GM23338 (cell line): ENCODE results near the gene GPX7. TPM values are rescaled to one million over a fixed set of nuclear protein-coding genes. Genes with fewer than 3 reads are reported as not detected.
A peak's percentile ranks its signal among the peaks of the same experiment; 100 is the strongest.

Experiments used
- ATAC-seq: fragments of 200-7000 bp; cut with Tn5 transposase; 3 replicates; pipeline ENCODE4 v1.9.1; 2020
- DNase-seq: peaks from one replicate; pipeline ENCODE4 v3.0.0-alpha.2; 2015; ENCODE audit warnings: low spot score
- H2AFZ ChIP-seq: fragments of 200-600 bp; sonication (generic); 2 replicates; pipeline ENCODE4 v1.8.0; 2016; ENCODE audit warnings: antibody characterized with exemption, mild to moderate bottlenecking, moderate library complexity
- H3F3A ChIP-seq: fragments of 200-600 bp; sonication (generic); replicated peaks from 2 replicates; pipeline ENCODE4 v1.8.0; 2017; ENCODE audit warnings: antibody characterized with exemption, mixed run types, low read depth
- H3K27ac ChIP-seq: fragments of 200-600 bp; sonication (generic); 2 replicates; pipeline ENCODE4 v1.6.1; 2016; ENCODE audit warnings: low read depth
- H3K27me3 ChIP-seq: fragments of 200-600 bp; sonication (generic); 2 replicates; pipeline ENCODE4 v1.8.0; 2016; ENCODE audit warnings: mild to moderate bottlenecking, mixed run types, moderate library complexity; ENCODE audit not compliant: insufficient read depth
- H3K36me3 ChIP-seq: fragments of 200-600 bp; sonication (generic); 2 replicates; pipeline ENCODE4 v1.8.0; 2016; ENCODE audit warnings: mild to moderate bottlenecking; ENCODE audit not compliant: insufficient read depth
- H3K4me1 ChIP-seq: fragments of 200-600 bp; sonication (generic); 2 replicates; pipeline ENCODE4 v1.8.0; 2016; ENCODE audit warnings: mild to moderate bottlenecking, moderate library complexity; ENCODE audit not compliant: insufficient read depth
- H3K4me2 ChIP-seq: fragments of 200-600 bp; sonication (generic); 2 replicates; pipeline ENCODE4 v1.7.1; 2017; ENCODE audit warnings: mixed run types
- H3K4me3 ChIP-seq: fragments of 200-600 bp; sonication (generic); 2 replicates; pipeline ENCODE4 v1.6.1; 2016; ENCODE audit warnings: mixed run types
- H3K79me2 ChIP-seq: fragments of 200-600 bp; sonication (generic); replicated peaks from 2 replicates; pipeline ENCODE4 v1.8.0; 2017; ENCODE audit warnings: mild to moderate bottlenecking; ENCODE audit not compliant: insufficient read depth
- H3K9me2 ChIP-seq: fragments of 200-600 bp; sonication (generic); 2 replicates; pipeline ENCODE4 v1.8.0; 2017; ENCODE audit not compliant: insufficient read depth
- H4K20me1 ChIP-seq: fragments of 200-600 bp; sonication (generic); replicated peaks from 2 replicates; pipeline ENCODE4 v1.8.0; 2017; ENCODE audit warnings: mild to moderate bottlenecking; ENCODE audit not compliant: insufficient read depth
- H3K27ac Mint-ChIP-seq: 2 replicates; pipeline ENCODE4 v1.8.0; 2020; ENCODE audit warnings: inconsistent platforms, mild to moderate bottlenecking, moderate library complexity, mixed read lengths
- H3K27me3 Mint-ChIP-seq: 3 replicates; pipeline ENCODE4 v1.8.0; 2022; ENCODE audit warnings: low read depth, mild to moderate bottlenecking, moderate library complexity, mixed read lengths, inconsistent platforms; ENCODE audit not compliant: insufficient read depth, poor library complexity
- H3K36me3 Mint-ChIP-seq: 3 replicates; pipeline ENCODE4 v1.8.0; 2021; ENCODE audit warnings: low read depth, mild to moderate bottlenecking, inconsistent platforms, moderate library complexity, mixed read lengths
- H3K4me1 Mint-ChIP-seq: 3 replicates; pipeline ENCODE4 v1.8.0; 2020; ENCODE audit warnings: mild to moderate bottlenecking, inconsistent platforms, mixed read lengths
- H3K4me3 Mint-ChIP-seq: 3 replicates; pipeline ENCODE4 v1.8.0; 2021; ENCODE audit warnings: moderate library complexity, mild to moderate bottlenecking, inconsistent platforms, mixed read lengths
- H3K9me3 Mint-ChIP-seq: 3 replicates; pipeline ENCODE4 v1.8.0; 2020; ENCODE audit warnings: moderate library complexity, mild to moderate bottlenecking, inconsistent platforms, mixed read lengths
- CTCF ChIP-seq, 2 experiments: fragments of 200-600 bp in 1 of 2; sonication (generic) in 1 of 2; conservative IDR thresholded peaks; 2 replicates each; pipeline versions ENCODE4 v1.5.1 to v1.6.1; 2016 to 2017; ENCODE audit warnings: antibody characterized with exemption in 2 of 2, low read depth in 2 of 2, mild to moderate bottlenecking in 2 of 2, moderate library complexity in 1 of 2
- EZH2 ChIP-seq: fragments of 200-600 bp; sonication (generic); IDR thresholded peaks from one replicate; pipeline ENCODE4 v1.8.0; 2017; ENCODE audit warnings: antibody characterized with exemption, mild to moderate bottlenecking, low read depth; ENCODE audit not compliant: unreplicated experiment
- EZH2phosphoT487 ChIP-seq: fragments of 200-600 bp; sonication (generic); IDR thresholded peaks from one replicate; pipeline ENCODE4 v1.8.1; 2018; ENCODE audit warnings: antibody characterized with exemption; ENCODE audit not compliant: unreplicated experiment
- JUNB ChIP-seq: IDR thresholded peaks from one replicate; pipeline ENCODE4 v1.6.1; 2016; ENCODE audit warnings: antibody characterized with exemption; ENCODE audit not compliant: unreplicated experiment
- NANOG ChIP-seq: IDR thresholded peaks from 2 replicates; pipeline ENCODE4 v1.6.1; 2016; ENCODE audit warnings: antibody characterized with exemption, borderline replicate concordance
- REST ChIP-seq: IDR thresholded peaks from one replicate; pipeline ENCODE4 v1.6.1; 2018; ENCODE audit warnings: antibody characterized with exemption; ENCODE audit not compliant: unreplicated experiment
- ZNF114 ChIP-seq: fragments of 250-450 bp; sonication (Bioruptor Pico); IDR thresholded peaks from 2 replicates; pipeline ENCODE4 v1.5.0; 2020; ENCODE audit warnings: mild to moderate bottlenecking, moderate library complexity
- ZNF462 ChIP-seq: fragments of 250-450 bp; sonication (Bioruptor Pico); IDR thresholded peaks from 2 replicates; pipeline ENCODE4 v1.5.0; 2020; ENCODE audit warnings: mild to moderate bottlenecking, moderate library complexity
- polyA plus RNA-seq: library from polyadenylated mRNA; unstranded; fragments of >200 nt; fragmentation: Nextera tagmentation; extraction: Ambion mirVana; gene quantifications from 2 replicates; pipeline ENCODE4 v1.2.1, GENCODE V29; 2016
- total RNA-seq: library from RNA; depleted of rRNA; stranded (reverse); fragments of >200 nt; shearing (Covaris generic); gene quantifications from 2 replicates; pipeline ENCODE4 v1.2.3, GENCODE V29; 2014

The GPX7 gene
- total and polyA plus RNA-seq, 2 experiments from 2014 or later = 12.8 to 20.9 TPM

- Histone ChIP-seq H3K4me1 (peaks cover 7% of the 10 kb centered on the region; the same call in 1 of the 2 replicates), H3F3A (no peaks in the 10 kb centered on the region), H3K79me2 (no peaks in the 10 kb centered on the region), H3K4me3 (no peak overlapping the region), H3K27me3 (no peaks in the 10 kb centered on the region), H3K4me2 (0 out of 2 replicates have a peak overlapping the region, but pooled peaks have one; percentile 51), H3K36me3 (no peaks in the 10 kb centered on the region), H3K9me2 (no peaks in the 10 kb centered on the region; the same call in 1 of the 2 replicates), H4K20me1 (no peaks in the 10 kb centered on the region), H2AFZ (peak overlapping the region; percentile 90), H3K27ac (no peak overlapping the region)
- H3K27me3 Mint-ChIP-seq = peaks cover 6% of the 10 kb centered on the region
- no peak overlapping the region for H3K4me3 Mint-ChIP-seq
- H3K27ac Mint-ChIP-seq = no peak overlapping the region
- TF ChIP-seq EZH2phosphoT487 = no peak
- H3K36me3 Mint-ChIP-seq = no peaks in the 10 kb centered on the region
- peak; percentile 89 for ATAC-seq
- no peaks in the 10 kb centered on the region for H3K9me3 Mint-ChIP-seq
- DNase-seq = peak; percentile 60
- peaks cover 16% of the 10 kb centered on the region for H3K4me1 Mint-ChIP-seq
Observed at GRCh38 chr1:52590266-52590665, 11.9 kb upstream of the GPX7 start.

- Mint-ChIP-seq H3K27ac (no peak overlapping the region), H3K4me3 (no peak overlapping the region), H3K27me3 (peaks cover 4% of the 10 kb centered on the region), H3K4me1 (peaks cover 13% of the 10 kb centered on the region), H3K9me3 (no peaks in the 10 kb centered on the region), H3K36me3 (no peaks in the 10 kb centered on the region)
- Histone ChIP-seq H3K36me3 (no peaks in the 10 kb centered on the region), H3K27me3 (no peaks in the 10 kb centered on the region), H3K4me2 (no peak overlapping the region), H4K20me1 (no peaks in the 10 kb centered on the region), H3K4me3 (no peak overlapping the region), H2AFZ (0 out of 2 replicates have a peak overlapping the region, but pooled peaks have one; percentile 32), H3K9me2 (no peaks in the 10 kb centered on the region; the same call in 1 of the 2 replicates), H3F3A (no peaks in the 10 kb centered on the region), H3K4me1 (peaks cover 7% of the 10 kb centered on the region; the same call in 1 of the 2 replicates), H3K79me2 (no peaks in the 10 kb centered on the region), H3K27ac (no peak overlapping the region)
- DNase-seq (no peak), ATAC-seq (no peak)
- no peak for TF ChIP-seq ZNF462 (CRISPR knock-in tag)
- no peak for TF ChIP-seq EZH2
- no peak for TF ChIP-seq ZNF114 (CRISPR knock-in tag)
- no peak for TF ChIP-seq EZH2phosphoT487
- no peak for TF ChIP-seq REST
- TF ChIP-seq CTCF (conservative IDR thresholded peaks at IDR 0.05; ENCODE audit: low read depth in 2 of 2) = no peak
- TF ChIP-seq JUNB = no peak
- no peak for TF ChIP-seq NANOG
Observed at GRCh38 chr1:52592637-52593323, 9.4 kb upstream of the GPX7 start.
